Urinary bladder (tissue), 4 donors: ENCODE measurements around the gene ST8SIA4. TPM values are rescaled to one million over a fixed set of nuclear protein-coding genes. Genes with fewer than 3 reads are reported as not detected.

Experiments
- DNase-seq: peaks from one replicate; pipeline ENCODE4 v3.0.0-alpha.2; 2015; ENCODE audit errors: extremely low spot score
- H3K27ac ChIP-seq: one replicate; pipeline ENCODE4 v1.5.1; 2013; ENCODE audit warnings: low read depth, mild to moderate bottlenecking, moderate library complexity
- H3K36me3 ChIP-seq: one replicate; pipeline ENCODE4 v1.6.1; 2013; ENCODE audit warnings: mild to moderate bottlenecking, moderate library complexity; ENCODE audit not compliant: insufficient read depth
- H3K4me1 ChIP-seq: one replicate; pipeline ENCODE4 v1.6.1; 2013; ENCODE audit warnings: mild to moderate bottlenecking, moderate library complexity; ENCODE audit not compliant: insufficient read depth
- H3K4me3 ChIP-seq: one replicate; pipeline ENCODE4 v1.5.1; 2013; ENCODE audit warnings: low read depth, low read length
- WGBS: extraction: QIAGEN DNeasy Blood & Tissue Kit; methylation state at CpG from one replicate; pipeline ENCODE4 v1.1.7; 2013; 5-methylcytosine and 5-hydroxymethylcytosine counted together
- polyA plus RNA-seq: library from polyadenylated mRNA; stranded (reverse); fragments of 200-250 nt; gene quantifications from one replicate; pipeline ENCODE4 v1.2.3, GENCODE V29; 2013
- total RNA-seq: library from RNA; depleted of rRNA; stranded (reverse); fragments of >200 nt; gene quantifications from one replicate; pipeline ENCODE4 v1.2.3, GENCODE V29; 2014
- donor health status: healthy with polysubstance abuse.
- donor health status: healthy.

The ST8SIA4 gene, protein sequence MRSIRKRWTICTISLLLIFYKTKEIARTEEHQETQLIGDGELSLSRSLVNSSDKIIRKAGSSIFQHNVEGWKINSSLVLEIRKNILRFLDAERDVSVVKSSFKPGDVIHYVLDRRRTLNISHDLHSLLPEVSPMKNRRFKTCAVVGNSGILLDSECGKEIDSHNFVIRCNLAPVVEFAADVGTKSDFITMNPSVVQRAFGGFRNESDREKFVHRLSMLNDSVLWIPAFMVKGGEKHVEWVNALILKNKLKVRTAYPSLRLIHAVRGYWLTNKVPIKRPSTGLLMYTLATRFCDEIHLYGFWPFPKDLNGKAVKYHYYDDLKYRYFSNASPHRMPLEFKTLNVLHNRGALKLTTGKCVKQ
- total RNA-seq: 18.3 TPM
- 1.7 TPM for polyA plus RNA-seq

DNA sequence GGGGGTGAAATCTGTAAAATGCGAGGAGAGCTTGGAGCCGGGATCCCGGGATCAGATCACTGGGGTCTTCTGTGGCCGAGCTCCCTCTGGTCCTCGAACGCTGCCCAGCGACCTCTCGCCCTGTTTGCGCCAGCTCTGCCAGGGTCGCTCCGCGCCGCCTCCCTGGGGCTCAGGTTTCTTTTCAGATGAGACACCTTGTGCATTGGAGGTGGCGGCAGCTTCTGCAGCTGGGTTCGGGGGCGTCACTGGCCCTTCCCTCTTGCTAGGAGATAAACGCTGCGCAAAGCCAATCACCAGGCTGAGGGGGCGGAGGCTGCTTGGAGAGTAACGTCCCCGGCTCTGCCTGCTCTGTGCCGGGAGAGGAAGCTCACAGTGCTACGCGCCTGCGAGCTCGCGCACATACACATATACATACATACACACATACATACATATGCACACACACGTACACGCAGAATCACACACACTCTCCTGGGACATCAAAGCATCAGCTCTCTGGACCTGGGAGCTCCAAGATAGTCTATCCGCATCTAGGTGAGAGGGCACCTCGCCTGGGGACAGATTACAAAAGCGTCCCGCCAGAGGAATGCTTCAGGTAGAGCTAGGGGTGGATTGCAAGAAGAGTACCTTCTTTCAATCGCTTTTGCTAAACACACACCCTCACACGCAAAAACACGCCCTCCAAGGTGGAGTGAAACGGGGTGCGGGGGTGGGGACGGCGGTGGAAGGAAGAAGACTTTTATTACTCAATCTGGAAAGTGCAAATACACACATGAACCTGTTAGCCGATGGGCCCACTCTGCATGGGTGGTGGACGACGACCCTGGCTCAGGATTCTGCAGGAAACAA, at the start of gene ST8SIA4:
ST8SIA4 (minus strand) TSS at position 244 of the 849 bp plus-strand sequence. CDS start 327 bp downstream, outside the sequence.
- H3K4me3 ChIP-seq: peak within 1 kb of the TSS; percentile 52
- H3K27ac ChIP-seq: no peak within 1 kb of the TSS
- no peaks in the 10 kb centered on the region for H3K4me1 ChIP-seq
- H3K36me3 ChIP-seq: no peaks in the 10 kb centered on the region
- peak; percentile 81 for DNase-seq
- WGBS: under 1% methylated on average over 43 of the region's 43 CpGs

DNA sequence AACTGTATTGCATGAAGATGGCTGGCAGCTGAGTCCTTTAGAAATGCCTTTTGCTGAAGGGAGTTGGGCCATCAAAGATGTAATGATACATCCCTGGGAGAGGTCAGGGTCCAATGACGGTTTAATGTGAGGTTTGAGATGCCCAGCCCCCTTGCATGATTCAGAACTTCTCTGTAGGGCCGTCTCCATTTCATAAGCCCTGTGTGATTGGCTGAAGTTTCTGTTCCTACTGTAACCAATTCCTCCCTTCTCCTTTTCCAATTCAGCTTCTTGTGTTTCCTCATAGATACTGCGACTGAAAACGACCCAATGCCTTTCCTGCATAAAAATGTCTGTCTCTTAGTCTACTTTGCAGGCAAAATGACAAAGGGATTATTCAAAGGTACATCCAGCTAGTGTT, 47.9 kb upstream of the ST8SIA4 start:
- H3K4me1 ChIP-seq: no peaks in the 10 kb centered on the region
- no peaks in the 10 kb centered on the region for H3K36me3 ChIP-seq
- no peak for DNase-seq
- no peak overlapping the region for H3K4me3 ChIP-seq
- no peak overlapping the region for H3K27ac ChIP-seq
- WGBS: 52% methylated on average over 4 of the region's 4 CpGs

DNA sequence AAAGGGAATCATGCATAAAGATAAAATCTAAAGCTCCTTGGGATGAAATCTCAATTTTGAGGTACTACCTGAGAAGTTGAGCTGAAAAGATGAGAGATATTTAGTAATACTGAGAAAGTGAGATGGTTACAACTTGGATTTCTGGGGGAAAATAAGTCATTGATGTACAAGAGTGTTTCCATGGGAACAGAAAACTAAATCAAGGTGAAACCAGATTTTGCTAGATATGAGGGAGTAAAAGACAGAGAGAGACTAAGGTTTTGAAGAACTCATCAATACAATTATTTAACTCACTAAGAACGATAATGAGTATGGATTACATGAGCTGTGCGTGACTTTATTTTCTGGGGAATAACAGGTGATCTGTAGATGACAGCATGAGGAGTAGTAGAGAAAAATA, 10.2 kb upstream of the ST8SIA4 start:
- H3K36me3 ChIP-seq: no peaks in the 10 kb centered on the region
- WGBS: 97% methylated on average over 2 of the region's 2 CpGs
- DNase-seq: no peak
- H3K4me3 ChIP-seq: no peak overlapping the region
- H3K27ac ChIP-seq: no peak overlapping the region
- no peaks in the 10 kb centered on the region for H3K4me1 ChIP-seq

DNA sequence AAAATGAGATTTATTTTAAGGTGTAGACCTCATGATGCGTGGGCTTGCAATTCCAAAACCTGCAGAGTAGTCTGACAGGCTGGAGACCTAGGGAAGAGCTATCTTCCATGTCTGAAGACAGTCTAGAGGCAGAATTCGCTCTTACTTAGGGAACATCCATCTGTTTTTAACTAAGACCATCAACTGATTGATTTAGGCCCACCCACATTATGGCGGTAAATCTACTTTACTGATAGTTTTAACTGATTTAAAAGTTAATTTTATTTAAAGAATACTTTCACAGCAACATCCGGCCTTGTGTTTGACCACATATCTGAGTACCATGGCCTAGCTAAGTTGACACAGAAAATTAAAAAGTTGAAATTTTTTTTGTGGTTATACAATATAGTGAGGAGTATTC, 6.0 kb upstream of the ST8SIA4 start:
- no peak for DNase-seq
- Histone ChIP-seq H3K36me3 (no peaks in the 10 kb centered on the region), H3K4me1 (no peaks in the 10 kb centered on the region), H3K4me3 (no peak overlapping the region), H3K27ac (no peak overlapping the region)
- 93% methylated on average over 4 of the region's 4 CpGs for WGBS

DNA sequence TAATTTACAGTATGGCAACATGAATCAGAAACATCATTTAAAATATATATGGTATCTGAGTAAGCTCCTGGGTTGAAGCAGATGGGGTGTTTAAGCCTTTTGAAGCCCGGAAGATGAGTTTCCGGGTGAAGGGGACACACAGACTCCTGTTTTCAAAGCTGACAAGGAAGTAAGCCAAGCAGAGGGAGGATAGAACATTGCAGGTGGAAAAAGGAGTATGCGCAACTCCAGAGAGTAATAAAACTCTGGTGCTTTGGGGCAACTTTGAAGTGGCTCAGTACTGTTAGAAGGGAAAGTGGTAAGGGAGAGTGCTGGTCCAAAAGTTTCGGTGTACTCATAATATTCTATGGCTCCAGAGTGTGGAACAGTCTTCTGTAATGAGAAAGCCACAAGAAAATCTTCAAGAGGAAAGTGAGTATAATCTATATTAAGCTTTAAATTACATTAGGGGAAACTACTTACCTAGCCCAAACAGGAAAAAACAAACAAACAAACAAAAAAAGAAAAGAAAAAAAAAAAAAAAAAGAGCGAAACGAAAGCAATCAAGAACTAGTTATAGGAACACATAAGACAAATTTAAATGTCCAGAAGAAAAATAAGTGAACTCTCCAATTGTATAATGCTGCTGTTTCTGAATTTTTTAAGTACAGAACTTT, 2.3 kb upstream of the ST8SIA4 start:
- H3K36me3 ChIP-seq: no peaks in the 10 kb centered on the region
- H3K4me1 ChIP-seq: no peaks in the 10 kb centered on the region
- 84% methylated on average over 6 of the region's 6 CpGs for WGBS
- DNase-seq: no peak
- H3K4me3 ChIP-seq: no peak overlapping the region
- H3K27ac ChIP-seq: no peak overlapping the region

DNA sequence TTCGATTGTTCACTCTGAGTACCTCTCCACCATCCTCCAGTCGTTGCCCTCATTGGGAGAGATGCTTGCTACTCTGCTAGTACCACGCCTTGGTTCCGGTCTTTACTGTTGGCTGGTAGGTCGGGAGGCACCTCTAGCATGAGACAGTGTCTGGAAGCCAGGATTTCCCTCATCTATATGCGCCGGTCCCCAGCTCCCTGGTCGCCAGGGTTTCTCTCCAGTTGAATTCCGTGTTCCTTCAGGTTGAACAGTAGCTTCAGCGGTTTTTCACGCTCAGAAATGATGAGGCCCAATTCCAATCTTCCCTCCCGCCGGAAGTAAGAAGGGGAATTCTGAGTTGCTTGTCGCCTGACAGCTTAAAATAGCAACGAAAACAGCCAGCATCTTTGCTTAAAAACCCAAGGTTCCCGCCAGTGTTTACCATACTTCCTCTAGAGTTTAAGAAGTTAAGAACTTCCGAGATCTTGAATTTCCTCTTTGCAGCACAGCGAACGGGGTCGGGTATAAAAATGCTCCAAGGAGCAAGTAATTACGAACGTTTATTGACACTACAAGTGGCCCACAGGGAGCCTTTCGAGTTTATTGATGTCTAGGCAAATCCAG, 1.3 kb upstream of the ST8SIA4 start:
- Histone ChIP-seq H3K4me1 (no peaks in the 10 kb centered on the region), H3K36me3 (no peaks in the 10 kb centered on the region), H3K27ac (no peak overlapping the region), H3K4me3 (peak overlapping the region; percentile 52)
- no peak for DNase-seq
- 25% methylated on average over 23 of the region's 23 CpGs for whole genome bisulfite sequencing

DNA sequence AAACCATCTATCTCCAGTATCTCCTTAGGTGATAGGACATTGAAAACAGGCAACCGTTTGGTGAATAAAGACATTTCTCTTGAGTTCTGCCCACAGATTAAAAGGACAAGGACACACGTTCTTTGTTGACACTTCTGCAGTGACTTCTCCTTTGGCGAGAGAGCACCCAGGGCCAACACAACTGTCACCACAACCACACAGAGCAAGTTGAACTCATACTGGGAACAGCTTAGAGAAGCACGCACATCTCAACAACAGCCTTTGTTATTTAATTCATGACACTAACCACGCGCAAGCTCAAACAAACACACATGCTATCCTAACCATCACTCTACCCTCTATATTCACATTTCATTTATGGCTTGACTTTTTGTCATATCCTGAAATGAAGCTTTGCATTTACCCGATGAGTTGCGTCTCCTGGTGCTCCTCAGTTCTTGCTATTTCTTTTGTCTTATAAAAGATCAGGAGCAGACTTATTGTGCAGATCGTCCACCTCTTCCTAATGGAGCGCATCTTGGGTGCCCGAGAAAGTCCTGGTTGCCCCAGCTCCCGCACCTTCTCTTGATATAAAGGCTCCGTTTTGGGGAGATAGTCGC, 543 bp downstream of the ST8SIA4 start:
- no peaks in the 10 kb centered on the region for H3K36me3 ChIP-seq
- H3K27ac ChIP-seq: no peak overlapping the region
- no peaks in the 10 kb centered on the region for H3K4me1 ChIP-seq
- H3K4me3 ChIP-seq: peak overlapping the region; percentile 52
- DNase-seq: no peak
- WGBS: under 1% methylated on average over 14 of the region's 14 CpGs

DNA sequence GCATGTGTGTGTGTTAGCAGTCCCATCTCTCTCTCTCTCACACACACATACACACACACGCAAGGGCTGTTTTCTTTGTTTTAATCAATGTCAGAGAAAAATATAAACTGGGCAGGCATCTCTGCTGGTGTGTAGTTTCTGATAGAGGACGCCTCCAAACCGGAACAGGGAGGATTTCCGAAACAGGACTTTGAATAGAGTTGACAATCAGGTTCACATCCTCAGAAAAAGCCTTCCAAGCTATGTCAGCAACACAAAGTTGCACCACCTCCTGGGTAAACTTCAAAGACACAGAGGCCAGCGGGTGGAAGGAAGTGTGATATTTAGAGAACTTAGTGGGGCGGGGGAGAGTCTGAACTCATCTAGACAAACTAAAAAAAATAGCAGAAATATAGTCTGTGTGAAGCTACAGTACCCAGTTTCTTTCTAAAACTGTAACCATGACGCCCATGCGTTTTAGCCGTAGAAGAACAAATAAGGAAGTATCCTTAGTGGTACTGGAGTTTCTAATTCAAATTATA, 1.2 kb downstream of the ST8SIA4 start:
- DNase-seq: peak; percentile 36
- no peaks in the 10 kb centered on the region for H3K36me3 ChIP-seq
- H3K4me1 ChIP-seq: no peaks in the 10 kb centered on the region
- no peak overlapping the region for H3K27ac ChIP-seq
- H3K4me3 ChIP-seq: peak overlapping the region; percentile 52
- 5% methylated on average over 9 of the region's 9 CpGs for WGBS

DNA sequence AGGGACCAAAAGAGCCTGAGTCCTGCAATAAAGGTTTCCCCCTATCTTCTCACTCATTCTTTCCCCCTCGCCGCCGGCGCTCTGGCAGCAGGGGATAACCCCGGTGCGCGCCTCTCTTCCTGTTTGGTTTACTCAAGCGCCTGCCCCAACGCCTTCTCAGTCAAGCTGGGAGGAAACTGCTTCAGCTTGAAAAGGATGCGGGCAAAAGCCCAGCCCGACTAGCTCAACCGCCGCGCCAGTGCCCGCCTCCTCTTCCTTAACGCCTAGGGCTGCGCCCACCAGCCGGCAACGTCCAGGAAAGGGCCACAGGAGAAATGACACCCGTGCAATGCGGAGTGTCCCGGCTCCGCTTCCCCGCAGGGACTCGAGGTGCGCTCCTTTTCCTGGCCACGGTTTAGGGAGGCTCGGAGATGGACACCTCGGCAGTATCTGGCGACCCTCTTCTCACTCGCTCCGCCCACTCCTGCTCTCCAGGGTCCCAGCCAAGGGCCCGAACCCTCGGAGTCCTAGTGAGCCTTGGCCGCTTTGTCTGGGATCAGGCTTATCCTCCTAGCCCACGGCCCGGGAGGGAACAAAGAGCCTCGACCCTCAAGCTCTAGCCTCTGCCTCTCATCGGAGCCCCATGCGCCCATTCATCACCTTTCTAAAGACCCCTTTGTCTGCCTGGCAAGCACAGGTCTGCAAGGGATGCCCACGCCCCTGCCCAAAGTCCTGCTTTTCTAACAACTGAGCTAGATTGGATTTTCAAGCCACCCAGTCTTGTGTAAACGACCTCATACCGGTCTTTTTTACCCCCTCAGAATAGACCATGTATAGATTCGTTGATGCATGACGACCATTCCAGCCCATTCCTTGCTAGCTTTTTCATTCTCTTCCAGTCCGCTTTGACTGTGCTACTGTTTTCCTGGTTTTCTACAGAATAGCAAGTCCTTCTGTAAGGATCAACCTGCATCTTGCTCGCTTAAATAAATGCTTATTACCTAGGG, 2.0 kb downstream of the ST8SIA4 start:
- peak overlapping the region; percentile 11 for H3K27ac ChIP-seq
- no peaks in the 10 kb centered on the region for H3K36me3 ChIP-seq
- WGBS: 1% methylated on average over 47 of the region's 47 CpGs
- no peaks in the 10 kb centered on the region for H3K4me1 ChIP-seq
- H3K4me3 ChIP-seq: peak overlapping the region; percentile 52
- peak; percentile 21 for DNase-seq

DNA sequence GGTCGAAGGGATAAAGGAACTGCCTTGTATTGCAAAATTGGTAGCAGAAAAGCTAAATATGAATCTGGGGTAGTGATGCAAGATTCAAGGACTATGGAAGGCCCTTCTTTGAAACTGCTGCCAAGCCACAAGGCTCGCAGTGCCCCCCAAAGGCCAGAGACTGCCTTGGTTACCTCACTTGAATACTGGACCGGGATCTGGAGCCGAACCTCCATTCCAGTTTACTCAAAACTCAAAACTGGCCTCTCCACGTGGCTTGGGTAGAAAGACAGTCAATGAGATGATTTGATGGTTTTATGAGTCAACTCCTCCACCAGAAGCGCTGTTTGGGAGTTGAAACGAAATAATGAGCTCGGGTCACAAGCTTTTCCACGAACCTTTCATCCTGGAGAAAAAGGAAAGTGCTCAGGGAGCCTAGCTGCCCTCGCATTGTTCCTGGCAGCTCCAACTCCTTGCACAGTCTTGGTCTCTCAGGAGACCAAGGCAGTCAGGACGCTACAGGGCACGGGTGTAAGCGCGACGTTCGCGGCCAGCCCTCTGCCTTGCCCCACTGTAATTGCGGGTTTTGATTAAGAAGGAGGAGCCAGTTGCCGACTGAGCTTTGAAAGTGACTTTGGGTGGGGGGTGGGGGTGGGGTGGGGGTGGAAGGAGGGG, 2.8 kb downstream of the ST8SIA4 start:
- no peak overlapping the region for H3K27ac ChIP-seq
- 6% methylated on average over 19 of the region's 19 CpGs for WGBS
- no peaks in the 10 kb centered on the region for H3K36me3 ChIP-seq
- H3K4me1 ChIP-seq: no peaks in the 10 kb centered on the region
- H3K4me3 ChIP-seq: peak overlapping the region; percentile 52
- DNase-seq: no peak

DNA sequence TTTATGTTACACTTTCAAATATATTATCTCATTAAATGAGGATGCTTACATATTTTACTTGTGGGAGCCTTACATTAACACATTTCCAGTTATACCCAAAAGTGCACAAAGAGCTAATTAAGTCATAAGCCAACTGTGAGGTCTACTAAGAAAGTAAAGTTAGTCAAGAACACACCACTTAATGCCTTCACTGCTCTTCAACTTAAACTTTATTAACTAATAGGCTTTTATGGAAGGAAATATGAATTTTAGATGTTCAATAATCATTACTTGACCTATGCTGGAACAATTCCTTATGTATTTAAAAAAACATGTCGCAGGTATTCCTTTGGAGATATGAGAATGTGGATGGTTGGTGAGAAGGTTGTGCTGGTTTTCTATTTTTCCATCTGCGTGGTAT, 3.4 kb downstream of the ST8SIA4 start:
- 92% methylated on average over 2 of the region's 2 CpGs for WGBS
- Histone ChIP-seq H3K27ac (no peak overlapping the region), H3K4me1 (no peaks in the 10 kb centered on the region), H3K36me3 (no peaks in the 10 kb centered on the region), H3K4me3 (no peak overlapping the region)
- no peak for DNase-seq
